GM21529 (cell line): ENCODE results near the gene LSM7.

ENCODE experiments used
- ATAC-seq: cut with Tn5 transposase; IDR thresholded peaks from one replicate; pipeline ENCODE4 v1.9.1; 2021; ENCODE audit not compliant: unreplicated experiment

LSM7 gene

DNA sequence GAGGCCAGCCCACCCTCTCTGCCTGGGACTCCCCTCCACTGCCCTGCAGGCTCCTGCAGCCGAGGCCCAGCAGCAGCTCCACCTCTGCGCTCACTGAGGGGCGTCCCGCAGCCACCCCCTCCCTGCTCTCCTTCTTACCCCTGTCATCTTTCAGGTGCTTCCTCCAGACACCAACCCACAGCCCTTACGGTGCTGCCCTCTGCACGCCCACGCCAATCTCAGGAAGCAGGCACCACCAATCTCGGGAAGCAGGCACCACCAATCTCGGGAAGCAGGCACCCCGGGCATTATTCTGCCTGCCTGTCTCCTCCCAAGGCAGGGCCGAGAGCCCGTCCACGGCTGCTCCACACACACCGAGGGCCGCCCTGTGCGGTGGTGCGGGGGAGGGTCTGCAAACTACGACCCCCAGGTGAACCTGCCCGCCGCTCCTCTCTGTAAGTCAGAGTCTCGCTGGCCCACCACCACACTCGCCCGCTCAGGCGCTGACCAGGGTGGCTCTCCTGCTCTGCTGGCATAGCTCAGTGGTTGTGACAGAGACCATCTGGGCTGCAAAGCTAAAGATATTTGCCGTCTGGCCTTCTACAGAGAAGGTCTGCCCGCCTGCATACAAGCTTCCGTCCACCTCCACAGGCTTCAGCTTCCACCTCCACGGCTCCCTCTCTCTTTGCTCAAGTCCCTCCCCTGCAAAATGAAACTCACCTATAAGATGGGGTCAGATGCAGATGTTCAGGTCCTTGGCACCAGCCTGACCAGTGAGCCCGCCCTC, 2.9 kb downstream of the LSM7 start:
- ATAC-seq = no peak

DNA sequence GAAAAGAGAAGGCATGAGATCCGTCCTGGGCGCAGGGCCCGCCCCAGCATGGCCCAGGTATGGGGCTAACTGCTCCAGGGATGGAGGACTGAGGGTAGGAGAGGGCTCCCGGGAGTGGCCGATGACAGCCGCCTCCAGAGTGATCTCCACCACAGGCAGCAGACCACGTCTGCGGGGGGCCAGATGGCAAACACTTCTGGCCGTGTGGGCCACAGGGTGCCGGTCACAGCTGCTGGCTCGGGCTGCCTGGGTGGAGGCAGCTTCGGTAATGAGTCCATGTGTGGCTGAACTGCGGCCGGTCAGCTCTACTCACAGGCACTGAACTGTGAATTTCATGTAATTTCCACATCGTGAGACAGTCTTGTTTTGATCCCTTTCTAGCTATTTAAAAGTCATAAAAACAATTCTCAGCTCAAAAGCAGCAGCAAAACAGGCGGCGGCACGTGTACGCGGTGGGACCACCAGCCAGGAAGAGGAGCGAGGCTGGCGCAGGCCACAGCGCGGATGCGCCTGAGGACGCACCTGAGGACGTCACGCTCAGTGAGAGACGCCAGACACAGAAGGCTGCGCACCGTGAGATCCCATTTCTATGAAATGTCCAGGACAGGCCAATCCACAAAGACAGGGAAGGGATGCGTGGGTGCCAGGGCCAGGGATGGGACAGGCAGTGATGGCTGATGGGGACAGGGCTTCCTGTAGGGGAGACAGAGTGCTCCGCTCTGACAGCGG, 4.0 kb downstream of the LSM7 start:
- ATAC-seq = no peak

- no peak for ATAC-seq
Observed at GRCh38 chr19:2323707-2324106, 4.7 kb downstream of the LSM7 start.

GRCh38 chr19:2321565-2322283, 6.7 kb downstream of the LSM7 start:
- ATAC-seq = no peak

GRCh38 chr19:2320939-2321338, 7.4 kb downstream of the LSM7 start:
- no peak for ATAC-seq

- no peak for ATAC-seq
Observed at GRCh38 chr19:2320049-2320448, 8.3 kb downstream of the LSM7 start.

DNA sequence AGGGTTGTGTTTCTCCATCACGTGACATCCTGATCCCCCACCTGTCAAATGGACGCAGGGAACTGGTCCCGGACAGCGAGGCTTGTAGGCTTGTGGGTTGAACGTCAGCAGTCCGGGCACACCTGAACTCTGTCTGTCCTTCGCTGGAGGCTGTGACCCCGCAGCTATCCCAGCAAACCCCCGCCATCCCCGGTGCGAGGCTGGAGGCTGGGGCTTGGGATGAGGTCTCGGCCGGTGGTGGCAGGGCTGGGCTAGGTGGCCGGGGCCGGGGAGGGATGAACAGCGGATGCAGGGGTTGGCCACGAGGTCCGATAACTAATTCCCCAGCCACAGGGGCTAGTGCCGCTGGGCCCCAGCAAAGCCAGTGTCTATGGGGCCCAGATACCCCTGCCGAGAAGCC, 8.8 kb downstream of the LSM7 start:
- ATAC-seq = no peak

DNA sequence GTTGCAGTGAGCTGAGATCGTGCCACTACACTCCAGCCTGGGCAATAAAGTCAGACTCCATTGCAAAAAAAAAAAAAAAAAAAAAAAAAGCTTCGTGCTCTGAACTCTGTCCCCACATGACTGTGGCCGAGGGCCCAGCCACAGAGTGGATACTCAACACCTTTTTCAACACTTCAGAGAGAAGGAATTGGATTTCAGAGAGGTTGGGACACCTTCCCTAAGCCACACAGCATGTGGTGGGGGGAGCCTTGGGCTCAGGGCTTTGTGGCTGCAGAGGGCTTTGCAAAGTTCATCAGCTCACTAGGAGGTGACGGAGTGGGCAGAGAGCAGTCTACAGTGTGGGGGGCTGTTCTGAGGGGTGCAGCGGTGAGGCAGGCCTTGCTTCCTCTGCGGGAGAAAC, 9.5 kb downstream of the LSM7 start:
- no peak for ATAC-seq

- no peak for ATAC-seq
Observed at GRCh38 chr19:2317756-2318155, 10.6 kb downstream of the LSM7 start.

DNA sequence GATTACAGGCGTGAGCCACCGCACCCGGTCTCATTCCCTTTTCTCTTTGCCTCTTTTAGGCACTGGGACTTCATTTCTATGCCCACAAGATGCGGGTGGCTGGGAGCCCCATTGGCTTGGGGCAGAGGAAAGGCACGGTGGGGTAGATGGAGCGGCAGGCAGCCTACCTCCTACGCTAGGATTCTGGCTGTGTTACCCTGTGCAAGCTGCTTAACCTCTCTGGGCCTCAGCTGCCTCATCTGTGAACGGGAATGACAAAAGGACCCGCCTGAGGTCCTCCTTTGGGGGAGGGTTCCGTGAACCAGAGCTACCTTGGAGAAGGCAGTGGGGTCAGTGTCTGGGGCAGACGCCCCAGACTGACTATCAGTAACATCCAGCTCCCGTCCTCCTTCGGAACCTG, 11.1 kb downstream of the LSM7 start:
- no peak for ATAC-seq

DNA sequence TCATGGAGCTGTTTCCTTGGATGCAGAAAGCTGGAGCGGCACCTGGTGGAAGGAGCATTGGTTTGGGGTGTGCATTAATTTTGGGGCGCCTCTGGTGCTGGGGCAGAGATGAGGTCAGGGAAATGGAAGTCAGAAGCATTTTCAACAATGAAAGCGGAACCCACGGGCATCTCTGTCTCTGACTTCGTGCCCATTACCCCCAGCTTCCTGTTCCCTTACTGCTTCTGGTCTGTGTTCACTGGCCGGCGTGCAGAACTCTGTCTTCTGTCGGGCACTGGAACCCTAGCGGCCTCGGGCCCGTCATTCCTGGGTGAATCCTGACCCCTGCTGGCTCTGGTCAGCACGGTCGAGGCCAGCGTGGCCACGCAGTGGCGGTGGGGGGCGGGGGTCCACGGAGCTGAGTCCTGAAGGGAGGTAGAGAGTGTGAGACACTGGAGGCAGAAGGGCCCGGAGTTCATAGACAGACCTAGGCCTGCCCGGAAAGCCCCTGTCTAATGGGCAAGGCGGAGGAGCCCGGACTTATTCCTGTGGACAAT, 12.5 kb downstream of the LSM7 start:
- no peak for ATAC-seq

GRCh38 chr19:2315121-2315817, 13.1 kb downstream of the LSM7 start:
- ATAC-seq = no peak

- no peak for ATAC-seq
Observed at GRCh38 chr19:2312820-2313501, 15.4 kb downstream of the LSM7 start.

DNA sequence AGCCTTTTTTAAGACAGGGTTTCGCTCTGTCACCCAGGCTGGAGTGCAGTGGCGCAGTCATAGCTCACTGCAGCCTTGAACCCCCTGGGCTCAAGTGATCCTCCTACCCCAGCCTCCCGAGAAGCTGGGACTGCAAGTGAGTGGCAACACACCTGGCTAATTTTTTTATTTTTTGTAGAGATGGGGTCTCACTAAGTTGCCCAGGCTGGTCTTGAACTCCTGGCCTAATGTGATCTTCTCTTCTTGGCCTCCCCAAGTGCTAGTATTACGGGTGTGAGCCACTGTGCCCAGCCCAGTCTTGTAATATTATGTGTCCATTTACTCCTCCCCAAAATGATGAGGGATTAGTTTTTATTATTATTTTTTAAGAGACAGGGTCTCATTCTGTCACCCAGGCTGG, 17.3 kb downstream of the LSM7 start:
- ATAC-seq = no peak

GRCh38 chr19:2309734-2310362, 18.5 kb downstream of the LSM7 start:
- no peak for ATAC-seq

- no peak for ATAC-seq
Observed at GRCh38 chr19:2308114-2308556, 20.3 kb downstream of the LSM7 start, which contains the start of gene LINGO3. LINGO3 (minus strand) TSS chr19:2308154; CDS start chr19:2291776, 16,378 bp downstream.

GRCh38 chr19:2307518-2308012, 20.8 kb downstream of the LSM7 start:
- no peak for ATAC-seq

DNA sequence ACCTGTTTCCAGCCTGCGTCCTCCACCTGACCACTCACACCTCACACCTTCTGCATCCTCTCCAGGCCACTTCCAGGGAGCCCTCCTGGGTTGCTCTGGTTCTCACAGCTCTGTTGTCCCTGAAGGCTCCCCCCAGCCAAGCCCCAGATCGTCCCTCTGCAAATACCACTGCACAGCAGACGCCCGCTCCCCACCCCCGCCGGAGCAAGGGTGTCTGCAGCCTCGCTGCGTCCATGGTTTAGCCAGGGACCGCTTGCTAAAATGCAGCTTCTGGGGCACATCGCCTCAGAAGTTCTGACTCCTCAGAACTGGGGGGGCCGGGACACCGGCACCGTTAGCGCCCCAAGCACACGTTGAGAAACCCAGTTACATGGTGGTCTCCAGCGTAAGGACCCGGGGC, 21.4 kb downstream of the LSM7 start:
- no peak for ATAC-seq

DNA sequence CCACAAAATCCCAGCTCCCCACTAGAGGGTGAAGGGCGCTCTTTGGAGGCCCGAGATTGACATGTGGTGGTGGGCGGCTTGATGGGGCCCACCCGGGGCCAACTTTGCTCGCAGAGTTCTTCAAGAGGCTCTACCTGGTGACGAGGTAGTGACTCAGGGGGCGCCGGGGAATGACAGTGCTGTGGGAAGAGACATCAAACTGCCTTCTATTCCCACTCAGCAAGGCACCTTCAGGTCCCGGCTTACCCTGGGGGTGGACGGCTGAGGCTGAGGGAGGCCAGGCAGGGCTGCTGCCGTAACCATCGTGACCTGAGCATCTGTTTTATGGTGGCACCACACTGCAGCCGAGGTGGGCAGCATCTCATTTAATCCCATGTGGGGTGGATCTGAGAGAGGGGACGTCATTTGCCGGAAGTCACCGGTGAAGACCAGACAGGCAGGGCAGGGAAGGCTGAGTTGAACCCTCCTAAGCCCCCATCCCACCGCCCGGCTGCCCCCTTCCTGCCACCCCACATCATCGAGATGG, 22.0 kb downstream of the LSM7 start:
- no peak for ATAC-seq
